SK-N-SH treated with all-trans-retinoic acid at 6 μM for 48 hours (cell line): Measurements from ENCODE around the gene ABCC12.

Experiments
- ATAC-seq: fragments of 200-7000 bp; cut with Tn5 transposase; 3 replicates; pipeline ENCODE4 v1.9.1; 2020; ENCODE audit warnings: mild to moderate bottlenecking, moderate library complexity
- ARNTL ChIP-seq: fragments of 450-650 bp; formaldehyde crosslinking; IDR thresholded peaks from 2 replicates; pipeline ENCODE4 v1.5.0; 2020; ENCODE audit warnings: low read depth, mild to moderate bottlenecking, moderate library complexity, borderline replicate concordance
- RARB ChIP-seq: fragments of 250-450 bp; sonication (Bioruptor Pico); IDR thresholded peaks from 2 replicates; pipeline ENCODE4 v1.8.0; 2021; ENCODE audit warnings: mild to moderate bottlenecking, moderate library complexity
- ZFP3 ChIP-seq: fragments of 250-450 bp; sonication (Bioruptor Pico); IDR thresholded peaks from 2 replicates; pipeline ENCODE4 v1.5.0; 2020; ENCODE audit warnings: mild to moderate bottlenecking, moderate library complexity
- ZNF565 ChIP-seq: fragments of 450-650 bp; formaldehyde crosslinking; conservative IDR thresholded peaks from 2 replicates; pipeline ENCODE4 v1.5.0; 2020; ENCODE audit warnings: low read depth, mild to moderate bottlenecking, moderate library complexity
- TF ChIP-seq, protein P1 (sequence below): fragments of 250-450 bp; sonication (Bioruptor Pico); IDR thresholded peaks from 2 replicates; pipeline ENCODE4 v1.5.1; 2021; ENCODE audit warnings: mild to moderate bottlenecking, moderate library complexity
- TF ChIP-seq, protein P2 (sequence below): fragments of 250-450 bp; sonication (Bioruptor Pico); IDR thresholded peaks from 2 replicates; pipeline ENCODE4 v1.8.0; 2021; ENCODE audit warnings: low read depth, mild to moderate bottlenecking, moderate library complexity, borderline replicate concordance

The ABCC12 gene

DNA sequence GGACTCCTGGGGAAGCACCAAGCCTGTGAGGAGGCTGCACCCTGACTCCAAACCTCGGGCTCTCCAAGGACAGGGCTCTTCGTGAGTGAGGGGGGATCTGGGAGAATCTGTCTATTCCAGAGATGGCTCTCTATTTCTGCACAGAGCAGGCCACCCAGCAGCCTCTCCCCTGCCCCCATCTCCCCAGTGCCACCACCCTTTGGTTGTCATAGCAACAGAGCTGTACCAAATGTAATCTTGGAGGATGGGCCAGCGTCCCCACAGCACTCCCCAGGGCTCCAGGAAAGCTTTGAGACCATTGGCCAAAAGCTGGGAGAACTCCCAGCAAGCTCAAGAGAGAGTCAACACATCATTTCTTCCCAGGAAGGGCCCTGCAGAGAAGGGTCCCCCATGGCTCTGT is 49.3 kb downstream of the ABCC12 start:
- ATAC-seq = no peak
- TF ChIP-seq, protein P1, sequence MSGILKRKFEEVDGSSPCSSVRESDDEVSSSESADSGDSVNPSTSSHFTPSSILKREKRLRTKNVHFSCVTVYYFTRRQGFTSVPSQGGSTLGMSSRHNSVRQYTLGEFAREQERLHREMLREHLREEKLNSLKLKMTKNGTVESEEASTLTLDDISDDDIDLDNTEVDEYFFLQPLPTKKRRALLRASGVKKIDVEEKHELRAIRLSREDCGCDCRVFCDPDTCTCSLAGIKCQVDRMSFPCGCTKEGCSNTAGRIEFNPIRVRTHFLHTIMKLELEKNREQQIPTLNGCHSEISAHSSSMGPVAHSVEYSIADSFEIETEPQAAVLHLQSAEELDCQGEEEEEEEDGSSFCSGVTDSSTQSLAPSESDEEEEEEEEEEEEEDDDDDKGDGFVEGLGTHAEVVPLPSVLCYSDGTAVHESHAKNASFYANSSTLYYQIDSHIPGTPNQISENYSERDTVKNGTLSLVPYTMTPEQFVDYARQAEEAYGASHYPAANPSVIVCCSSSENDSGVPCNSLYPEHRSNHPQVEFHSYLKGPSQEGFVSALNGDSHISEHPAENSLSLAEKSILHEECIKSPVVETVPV (CRISPR knock-in tag) = no peak
- TF ChIP-seq, protein P2, sequence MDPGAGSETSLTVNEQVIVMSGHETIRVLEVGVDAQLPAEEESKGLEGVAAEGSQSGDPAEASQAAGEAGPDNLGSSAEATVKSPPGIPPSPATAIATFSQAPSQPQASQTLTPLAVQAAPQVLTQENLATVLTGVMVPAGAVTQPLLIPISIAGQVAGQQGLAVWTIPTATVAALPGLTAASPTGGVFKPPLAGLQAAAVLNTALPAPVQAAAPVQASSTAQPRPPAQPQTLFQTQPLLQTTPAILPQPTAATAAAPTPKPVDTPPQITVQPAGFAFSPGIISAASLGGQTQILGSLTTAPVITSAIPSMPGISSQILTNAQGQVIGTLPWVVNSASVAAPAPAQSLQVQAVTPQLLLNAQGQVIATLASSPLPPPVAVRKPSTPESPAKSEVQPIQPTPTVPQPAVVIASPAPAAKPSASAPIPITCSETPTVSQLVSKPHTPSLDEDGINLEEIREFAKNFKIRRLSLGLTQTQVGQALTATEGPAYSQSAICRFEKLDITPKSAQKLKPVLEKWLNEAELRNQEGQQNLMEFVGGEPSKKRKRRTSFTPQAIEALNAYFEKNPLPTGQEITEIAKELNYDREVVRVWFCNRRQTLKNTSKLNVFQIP = no peak
- TF ChIP-seq ZFP3 (CRISPR knock-in tag) = no peak
- no peak for TF ChIP-seq ARNTL (CRISPR knock-in tag)
- no peak for TF ChIP-seq RARB
- no peak for TF ChIP-seq ZNF565
